MM.1S (cell line): Measurements from ENCODE around the gene DHX8.

Experiments used
- DNase-seq: peaks from one replicate; pipeline ENCODE4 v3.0.0-alpha.2; 2015
- H2AFZ ChIP-seq: fragments of 300-600 bp; sonication (generic); 2 replicates; pipeline ENCODE4 v1.6.0; 2016; ENCODE audit warnings: antibody characterized with exemption, low read length
- H3F3A ChIP-seq: fragments of 300-600 bp; sonication (generic); 2 replicates; pipeline ENCODE4 v1.6.1; 2016; ENCODE audit warnings: mild to moderate bottlenecking, antibody characterized with exemption, low read length, moderate library complexity, mixed read lengths; ENCODE audit not compliant: insufficient read depth
- H3K27ac ChIP-seq: fragments of 300-600 bp; sonication (generic); 2 replicates; pipeline ENCODE4 v1.5.1; 2016; ENCODE audit warnings: mild to moderate bottlenecking, low read length
- H3K27me3 ChIP-seq: fragments of 300-600 bp; sonication (generic); replicated peaks from 2 replicates; pipeline ENCODE4 v1.6.0; 2016; ENCODE audit warnings: low read length; ENCODE audit not compliant: insufficient read depth
- H3K36me3 ChIP-seq: fragments of 300-600 bp; sonication (generic); replicated peaks from 2 replicates; pipeline ENCODE4 v1.6.1; 2016; ENCODE audit warnings: mild to moderate bottlenecking, low read length, mixed read lengths; ENCODE audit not compliant: insufficient read depth
- H3K4me1 ChIP-seq: fragments of 300-600 bp; sonication (generic); 2 replicates; pipeline ENCODE4 v1.6.1; 2016; ENCODE audit warnings: low read length, mixed read lengths
- H3K4me2 ChIP-seq: fragments of 300-600 bp; sonication (generic); 2 replicates; pipeline ENCODE4 v1.6.0; 2016; ENCODE audit warnings: low read depth, low read length
- H3K4me3 ChIP-seq: fragments of 300-600 bp; sonication (generic); 2 replicates; pipeline ENCODE4 v1.5.1; 2016; ENCODE audit warnings: low read length, mixed read lengths
- H3K79me2 ChIP-seq: fragments of 300-600 bp; sonication (generic); 2 replicates; pipeline ENCODE4 v1.6.1; 2016; ENCODE audit warnings: mixed run types, low read length, mixed read lengths
- H3K9ac ChIP-seq: fragments of 300-600 bp; sonication (generic); 2 replicates; pipeline ENCODE4 v1.6.1; 2016; ENCODE audit warnings: low read length, mixed read lengths
- H3K9me2 ChIP-seq: fragments of 300-600 bp; sonication (generic); replicated peaks from 2 replicates; pipeline ENCODE4 v1.6.1; 2016; ENCODE audit warnings: mild to moderate bottlenecking, low read length, mixed read lengths; ENCODE audit not compliant: insufficient read depth
- H3K9me3 ChIP-seq: fragments of 300-600 bp; sonication (generic); replicated peaks from 2 replicates; pipeline ENCODE4 v1.6.1; 2016; ENCODE audit warnings: mild to moderate bottlenecking, low read length, mixed read lengths; ENCODE audit not compliant: insufficient read depth
- H4K20me1 ChIP-seq: fragments of 300-600 bp; sonication (generic); 2 replicates; pipeline ENCODE4 v1.6.1; 2016; ENCODE audit warnings: mild to moderate bottlenecking, low read length, moderate library complexity, mixed read lengths; ENCODE audit not compliant: insufficient read depth
- CTCF ChIP-seq: fragments of 300-600 bp; sonication (generic); IDR thresholded peaks from 2 replicates; pipeline ENCODE4 v1.5.1; 2016; ENCODE audit warnings: antibody characterized with exemption, low read length, mixed read lengths
- EZH2 ChIP-seq: fragments of 300-600 bp; sonication (generic); optimal IDR thresholded peaks from 2 replicates; pipeline ENCODE3; 2017; ENCODE audit warnings: low read depth, mild to moderate bottlenecking, antibody characterized with exemption, low read length, mixed read lengths
- EZH2phosphoT487 ChIP-seq: fragments of 300-600 bp; sonication (generic); IDR thresholded peaks from 2 replicates; pipeline ENCODE4 v1.6.1; 2018; ENCODE audit warnings: antibody characterized with exemption, low read length

DHX8 gene

GRCh38 chr17:43468691-43469139 is 15.1 kb upstream of the DHX8 start:
- no peak overlapping the region for H3K4me3 ChIP-seq
- peaks cover 36% of the 10 kb centered on the region for H3K27me3 ChIP-seq
- H3K36me3 ChIP-seq = no peaks in the 10 kb centered on the region
- H3F3A ChIP-seq = no peaks in the 10 kb centered on the region
- TF ChIP-seq EZH2phosphoT487 (no peak), CTCF (no peak), EZH2 (no peak)
- H3K9ac ChIP-seq = no peak overlapping the region
- H3K9me2 ChIP-seq = no peaks in the 10 kb centered on the region
- H3K79me2 ChIP-seq = no peaks in the 10 kb centered on the region
- no peak overlapping the region for H2AFZ ChIP-seq
- H3K4me2 ChIP-seq = no peak overlapping the region
- H3K27ac ChIP-seq = no peak overlapping the region
- H3K9me3 ChIP-seq = no peaks in the 10 kb centered on the region
- no peaks in the 10 kb centered on the region for H4K20me1 ChIP-seq
- no peak for DNase-seq
- H3K4me1 ChIP-seq = no peaks in the 10 kb centered on the region

GRCh38 chr17:43469145-43469544 is 14.6 kb upstream of the DHX8 start:
- DNase-seq = no peak
- Histone ChIP-seq H3K9me2 (no peaks in the 10 kb centered on the region), H2AFZ (no peak overlapping the region), H4K20me1 (no peaks in the 10 kb centered on the region), H3K4me3 (no peak overlapping the region), H3K9ac (no peak overlapping the region), H3F3A (no peaks in the 10 kb centered on the region), H3K79me2 (no peaks in the 10 kb centered on the region), H3K27ac (no peak overlapping the region), H3K27me3 (peaks cover 33% of the 10 kb centered on the region), H3K4me2 (no peak overlapping the region), H3K36me3 (no peaks in the 10 kb centered on the region), H3K4me1 (no peaks in the 10 kb centered on the region), H3K9me3 (no peaks in the 10 kb centered on the region)
- TF ChIP-seq EZH2phosphoT487 (no peak), CTCF (no peak), EZH2 (no peak)

GRCh38 chr17:43471585-43472160 is 12.1 kb upstream of the DHX8 start:
- no peak overlapping the region for H3K4me2 ChIP-seq
- H3K9ac ChIP-seq = no peak overlapping the region
- no peaks in the 10 kb centered on the region for H3F3A ChIP-seq
- H3K27me3 ChIP-seq = peaks cover 11% of the 10 kb centered on the region
- no peaks in the 10 kb centered on the region for H3K79me2 ChIP-seq
- DNase-seq = no peak
- no peak overlapping the region for H3K27ac ChIP-seq
- H3K4me3 ChIP-seq = no peak overlapping the region
- H3K9me2 ChIP-seq = no peaks in the 10 kb centered on the region
- no peaks in the 10 kb centered on the region for H3K36me3 ChIP-seq
- TF ChIP-seq CTCF (no peak), EZH2 (no peak), EZH2phosphoT487 (no peak)
- no peaks in the 10 kb centered on the region for H3K9me3 ChIP-seq
- no peaks in the 10 kb centered on the region for H3K4me1 ChIP-seq
- H2AFZ ChIP-seq = no peak overlapping the region
- no peaks in the 10 kb centered on the region for H4K20me1 ChIP-seq
